GM18951 (cell line): ENCODE data around the gene CHERP.

Experiments used
- POLR2A ChIP-seq: IDR thresholded peaks from 4 replicates; pipeline ENCODE4 v1.6.1; 2011; ENCODE audit warnings: mild to moderate bottlenecking; ENCODE audit not compliant: insufficient read length, insufficient read depth; ENCODE audit errors: extremely low read depth
- in situ Hi-C: fragments of 300-500 bp; cut with MboI; formaldehyde crosslinking; loops from one replicate; pipeline ENCODE4 v1.12.0; 2022; ENCODE audit warnings: low sequenced_read_pairs, mixed read lengths, inconsistent platforms; ENCODE audit not compliant: unreplicated experiment

The CHERP gene

GRCh38 chr19:16584248-16585093 lies 42.2 kb upstream of the CHERP start:
- peak; percentile 97 for TF ChIP-seq POLR2A
- in situ Hi-C loops = no loop called here

DNA sequence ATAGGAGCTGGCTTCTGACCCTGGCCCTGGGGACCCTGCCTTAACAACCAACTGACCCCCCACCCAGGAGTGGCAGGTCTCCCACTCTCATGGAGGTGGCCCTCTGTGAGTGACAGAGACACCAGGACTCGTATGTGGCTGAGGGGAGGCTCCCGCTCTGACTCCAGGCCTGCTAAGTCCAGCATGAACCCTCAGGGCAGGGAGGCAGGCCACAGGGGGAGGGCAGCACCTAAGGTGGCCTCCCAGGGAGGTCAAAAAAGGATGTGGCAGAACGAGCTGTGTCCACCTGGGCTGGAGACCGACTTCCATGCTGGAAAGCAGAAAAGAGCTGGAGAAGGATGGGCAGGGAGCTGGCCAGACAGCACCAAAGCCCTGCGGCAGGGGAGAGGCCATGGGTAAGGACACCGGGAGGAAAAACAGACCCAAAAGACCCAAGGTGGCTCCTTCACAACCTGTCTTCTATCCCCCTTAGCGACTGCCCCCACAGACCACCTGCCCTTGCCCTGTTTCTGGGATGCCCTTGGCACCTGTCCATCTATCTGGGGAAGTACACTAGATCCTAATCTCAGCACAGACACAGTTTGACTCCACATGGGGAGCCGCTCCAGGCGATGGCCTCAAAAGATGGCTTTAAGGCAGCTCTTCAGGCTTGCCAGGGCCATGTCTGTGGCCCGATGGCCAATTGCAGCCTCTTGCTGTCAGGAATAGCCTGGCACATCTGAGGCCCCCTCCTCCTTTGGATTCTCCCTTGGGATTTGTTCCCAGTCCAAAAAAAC lies 40.4 kb upstream of the CHERP start:
- peak; percentile 12 for TF ChIP-seq POLR2A
- in situ Hi-C loops = no loop called here

GRCh38 chr19:16581971-16582343 lies 39.7 kb upstream of the CHERP start:
- TF ChIP-seq POLR2A = no peak
- in situ Hi-C loops = no loop called here

DNA sequence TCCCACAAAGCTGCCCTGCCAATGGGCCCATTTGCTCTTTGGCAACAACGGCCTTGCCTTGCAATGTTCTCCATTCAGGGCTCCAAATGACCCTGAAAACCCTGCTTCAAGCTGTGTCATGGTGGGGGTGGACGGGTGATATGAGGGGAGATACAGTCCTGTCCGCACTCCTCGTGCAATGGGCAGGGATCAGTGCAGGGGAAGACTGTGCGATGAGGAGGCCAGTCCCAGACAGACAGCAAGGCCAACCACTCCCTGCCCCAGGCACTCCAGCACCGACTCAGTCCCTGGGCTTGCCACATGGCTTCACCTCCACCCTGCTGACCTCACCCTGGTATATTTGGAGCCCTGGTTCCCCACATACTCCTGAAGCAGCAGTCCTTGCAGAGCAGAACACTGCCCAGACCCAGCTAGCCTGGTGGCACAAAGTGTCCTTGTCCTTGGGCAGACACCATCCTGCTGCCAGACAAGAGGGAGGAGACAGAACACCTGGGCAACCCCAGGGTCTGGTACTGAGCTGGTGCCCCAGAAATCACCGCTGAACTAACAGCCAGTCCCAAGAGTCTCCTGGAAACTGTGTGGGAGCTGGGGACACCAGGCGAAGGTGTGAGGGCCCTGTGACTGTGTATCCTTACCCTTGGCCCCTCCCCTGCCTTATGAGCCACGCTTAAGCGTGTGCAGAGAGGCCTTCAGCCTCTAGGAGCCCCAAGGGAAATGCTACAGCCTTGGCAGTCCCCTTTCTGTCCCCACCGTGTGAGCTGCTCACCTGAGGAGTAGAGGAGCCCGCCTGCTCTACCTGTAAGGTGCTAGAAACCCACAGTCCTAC lies 39.1 kb upstream of the CHERP start:
- no peak for TF ChIP-seq POLR2A
- in situ Hi-C loops = no loop called here

DNA sequence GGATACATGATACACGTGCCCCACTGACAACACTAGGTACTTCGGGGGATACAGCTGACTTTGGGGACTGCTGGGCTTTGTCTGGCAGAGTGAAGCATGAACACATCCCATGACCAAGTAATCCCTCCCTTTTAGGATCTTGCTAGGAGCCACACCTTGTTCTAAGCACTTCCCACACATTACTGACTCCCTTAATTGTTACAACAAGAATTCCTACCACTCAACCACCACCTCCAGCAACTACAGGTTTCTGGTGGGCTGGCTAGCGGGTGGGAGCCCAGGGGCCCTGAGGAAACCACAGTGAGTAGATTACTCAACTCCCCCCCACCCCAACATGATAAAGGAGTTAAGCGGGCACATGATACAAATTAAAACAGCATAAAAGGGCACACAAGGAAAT lies 37.1 kb upstream of the CHERP start:
- in situ Hi-C loops = no loop called here
- TF ChIP-seq POLR2A = no peak

DNA sequence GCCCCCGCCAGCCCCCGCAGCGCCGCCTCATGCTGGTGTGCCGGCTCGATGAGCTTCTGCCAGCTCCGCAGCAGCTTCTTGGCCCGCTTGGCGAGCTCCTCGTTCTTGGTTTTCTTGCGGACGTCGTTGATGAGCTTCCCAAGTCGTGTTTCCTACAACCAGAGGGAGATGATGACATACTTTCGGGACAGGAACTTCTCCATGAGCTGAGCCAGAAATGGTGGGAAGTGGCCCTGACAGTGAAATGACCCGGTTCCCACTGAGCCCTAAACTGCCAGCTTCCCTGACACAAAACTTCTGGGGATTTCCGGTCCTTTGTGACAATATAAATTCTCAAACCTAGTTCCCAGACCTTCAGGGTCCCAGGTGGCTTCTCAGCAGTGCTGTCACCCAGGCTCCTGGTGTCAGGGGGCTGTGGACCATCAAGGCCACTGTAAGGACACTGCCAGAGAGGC lies 35.3 kb upstream of the CHERP start:
- TF ChIP-seq POLR2A = no peak
- in situ Hi-C loops = no loop called here

- TF ChIP-seq POLR2A = no peak
- in situ Hi-C loops = no loop called here
Observed at GRCh38 chr19:16576690-16577530, 34.7 kb upstream of the CHERP start.

DNA sequence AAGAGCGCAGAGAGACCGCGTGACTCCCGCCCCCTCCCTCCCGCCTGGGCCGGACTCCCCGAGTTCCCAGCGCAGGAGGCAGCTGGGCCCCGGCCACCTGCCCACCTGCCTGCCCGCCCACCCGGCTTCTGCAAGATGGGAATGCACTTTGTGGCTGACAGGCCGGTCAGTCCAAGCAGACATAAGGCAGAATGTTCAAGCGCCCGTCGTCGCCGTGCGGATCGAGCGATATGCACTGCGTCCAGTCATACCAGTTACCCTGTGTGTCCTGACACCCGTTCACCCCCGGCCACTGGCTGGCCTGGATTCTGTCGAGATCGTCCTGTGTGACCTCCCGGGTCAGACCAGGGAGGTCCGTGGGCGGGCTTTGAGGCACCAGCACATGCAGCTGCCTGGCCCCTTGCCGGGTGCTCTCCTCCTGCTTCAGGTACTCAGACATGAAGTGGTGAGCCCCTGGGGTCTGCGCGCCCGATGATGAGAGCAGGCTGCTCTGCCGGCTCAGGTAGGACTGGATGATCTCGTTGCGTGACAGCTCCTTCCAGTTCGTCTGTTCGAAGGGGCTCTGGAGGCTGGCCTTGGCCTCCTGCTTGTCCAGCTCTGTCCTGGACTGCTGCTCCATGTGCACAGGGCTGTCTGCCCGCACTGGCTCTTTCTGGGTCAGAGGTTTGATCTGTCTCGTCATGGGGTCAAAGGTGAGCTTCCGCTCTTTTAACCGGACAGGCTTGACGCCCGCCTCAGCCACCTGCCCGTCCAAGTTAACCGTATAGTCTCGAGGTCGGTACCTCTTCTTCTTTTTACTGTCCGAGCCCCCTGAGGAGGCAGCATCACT lies 33.8 kb upstream of the CHERP start:
- no peak for TF ChIP-seq POLR2A
- in situ Hi-C loops = no loop called here

DNA sequence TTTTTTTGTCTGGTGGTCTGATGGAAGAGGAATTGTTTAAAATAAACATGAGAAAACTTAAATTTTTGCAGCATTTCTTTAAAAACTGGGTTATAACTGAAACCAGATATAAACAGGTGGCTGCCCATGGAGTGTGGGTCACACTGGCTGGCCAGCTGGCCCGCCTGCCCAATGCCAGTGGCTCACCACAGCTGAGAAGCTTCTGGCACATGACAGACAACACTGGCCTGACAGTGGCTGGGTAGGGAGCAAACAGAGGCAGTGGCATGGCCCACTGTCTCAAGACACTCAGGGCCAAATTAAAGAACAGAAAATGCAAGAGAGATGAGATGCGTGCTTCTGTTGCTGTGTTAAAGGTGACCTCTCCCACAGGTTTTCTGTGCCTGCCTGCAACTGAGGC lies 33.0 kb upstream of the CHERP start:
- in situ Hi-C loops = no loop called here
- no peak for TF ChIP-seq POLR2A

DNA sequence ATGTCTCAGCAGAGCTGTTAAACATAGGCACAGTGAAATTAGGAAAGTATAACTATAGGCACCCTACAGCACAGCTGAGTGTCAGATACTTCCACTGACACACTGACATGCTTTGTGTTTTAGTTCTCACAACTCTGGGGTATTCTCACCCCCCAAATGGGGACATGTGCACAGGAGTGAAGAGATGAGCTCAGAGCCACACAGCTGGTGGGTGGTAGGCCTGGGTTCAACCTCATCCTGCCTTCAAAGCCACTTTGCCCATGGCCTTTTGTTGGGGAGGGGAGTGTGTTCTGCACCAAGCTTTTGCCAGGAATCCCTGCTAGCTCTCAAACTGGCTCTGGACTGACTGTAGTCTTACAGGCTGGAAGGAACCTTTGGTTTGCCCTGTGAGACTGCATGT lies 31.7 kb upstream of the CHERP start:
- in situ Hi-C loops = no loop called here
- TF ChIP-seq POLR2A = no peak

GRCh38 chr19:16573296-16573695 lies 31.1 kb upstream of the CHERP start:
- no peak for TF ChIP-seq POLR2A
- in situ Hi-C loops = no loop called here
